GM23338 (cell line): ENCODE data around the gene GRK7. TPM values are rescaled to one million over a fixed set of nuclear protein-coding genes. Genes with fewer than 3 reads are reported as not detected.

Source experiments
- ATAC-seq: fragments of 200-7000 bp; cut with Tn5 transposase; 3 replicates; pipeline ENCODE4 v1.9.1; 2020
- DNase-seq: peaks from one replicate; pipeline ENCODE4 v3.0.0-alpha.2; 2015; ENCODE audit warnings: low spot score
- H2AFZ ChIP-seq: fragments of 200-600 bp; sonication (generic); 2 replicates; pipeline ENCODE4 v1.8.0; 2016; ENCODE audit warnings: antibody characterized with exemption, mild to moderate bottlenecking, moderate library complexity
- H3F3A ChIP-seq: fragments of 200-600 bp; sonication (generic); replicated peaks from 2 replicates; pipeline ENCODE4 v1.8.0; 2017; ENCODE audit warnings: antibody characterized with exemption, mixed run types, low read depth
- H3K27ac ChIP-seq: fragments of 200-600 bp; sonication (generic); 2 replicates; pipeline ENCODE4 v1.6.1; 2016; ENCODE audit warnings: low read depth
- H3K27me3 ChIP-seq: fragments of 200-600 bp; sonication (generic); 2 replicates; pipeline ENCODE4 v1.8.0; 2016; ENCODE audit warnings: mild to moderate bottlenecking, mixed run types, moderate library complexity; ENCODE audit not compliant: insufficient read depth
- H3K36me3 ChIP-seq: fragments of 200-600 bp; sonication (generic); 2 replicates; pipeline ENCODE4 v1.8.0; 2016; ENCODE audit warnings: mild to moderate bottlenecking; ENCODE audit not compliant: insufficient read depth
- H3K4me1 ChIP-seq: fragments of 200-600 bp; sonication (generic); 2 replicates; pipeline ENCODE4 v1.8.0; 2016; ENCODE audit warnings: mild to moderate bottlenecking, moderate library complexity; ENCODE audit not compliant: insufficient read depth
- H3K4me2 ChIP-seq: fragments of 200-600 bp; sonication (generic); 2 replicates; pipeline ENCODE4 v1.7.1; 2017; ENCODE audit warnings: mixed run types
- H3K4me3 ChIP-seq: fragments of 200-600 bp; sonication (generic); 2 replicates; pipeline ENCODE4 v1.6.1; 2016; ENCODE audit warnings: mixed run types
- H3K79me2 ChIP-seq: fragments of 200-600 bp; sonication (generic); replicated peaks from 2 replicates; pipeline ENCODE4 v1.8.0; 2017; ENCODE audit warnings: mild to moderate bottlenecking; ENCODE audit not compliant: insufficient read depth
- H3K9me2 ChIP-seq: fragments of 200-600 bp; sonication (generic); 2 replicates; pipeline ENCODE4 v1.8.0; 2017; ENCODE audit not compliant: insufficient read depth
- H4K20me1 ChIP-seq: fragments of 200-600 bp; sonication (generic); replicated peaks from 2 replicates; pipeline ENCODE4 v1.8.0; 2017; ENCODE audit warnings: mild to moderate bottlenecking; ENCODE audit not compliant: insufficient read depth
- H3K27ac Mint-ChIP-seq: 2 replicates; pipeline ENCODE4 v1.8.0; 2020; ENCODE audit warnings: inconsistent platforms, mild to moderate bottlenecking, moderate library complexity, mixed read lengths
- H3K27me3 Mint-ChIP-seq: 3 replicates; pipeline ENCODE4 v1.8.0; 2022; ENCODE audit warnings: low read depth, mild to moderate bottlenecking, moderate library complexity, mixed read lengths, inconsistent platforms; ENCODE audit not compliant: insufficient read depth, poor library complexity
- H3K36me3 Mint-ChIP-seq: 3 replicates; pipeline ENCODE4 v1.8.0; 2021; ENCODE audit warnings: low read depth, mild to moderate bottlenecking, inconsistent platforms, moderate library complexity, mixed read lengths
- H3K4me1 Mint-ChIP-seq: 3 replicates; pipeline ENCODE4 v1.8.0; 2020; ENCODE audit warnings: mild to moderate bottlenecking, inconsistent platforms, mixed read lengths
- H3K4me3 Mint-ChIP-seq: 3 replicates; pipeline ENCODE4 v1.8.0; 2021; ENCODE audit warnings: moderate library complexity, mild to moderate bottlenecking, inconsistent platforms, mixed read lengths
- H3K9me3 Mint-ChIP-seq: 3 replicates; pipeline ENCODE4 v1.8.0; 2020; ENCODE audit warnings: moderate library complexity, mild to moderate bottlenecking, inconsistent platforms, mixed read lengths
- CREB1 ChIP-seq: fragments of 250-450 bp; sonication (Bioruptor Pico); IDR thresholded peaks from 2 replicates; pipeline ENCODE4 v1.5.0; 2020; ENCODE audit warnings: low read depth, mild to moderate bottlenecking, moderate library complexity
- CTCF ChIP-seq, 2 experiments: fragments of 200-600 bp in 1 of 2; sonication (generic) in 1 of 2; conservative IDR thresholded peaks; 2 replicates each; pipeline versions ENCODE4 v1.5.1 to v1.6.1; 2016 to 2017; ENCODE audit warnings: antibody characterized with exemption in 2 of 2, low read depth in 2 of 2, mild to moderate bottlenecking in 2 of 2, moderate library complexity in 1 of 2
- ETS1 ChIP-seq: IDR thresholded peaks from 2 replicates; pipeline ENCODE4 v1.6.1; 2016; ENCODE audit warnings: antibody characterized with exemption
- EZH2 ChIP-seq: fragments of 200-600 bp; sonication (generic); IDR thresholded peaks from one replicate; pipeline ENCODE4 v1.8.0; 2017; ENCODE audit warnings: antibody characterized with exemption, mild to moderate bottlenecking, low read depth; ENCODE audit not compliant: unreplicated experiment
- EZH2phosphoT487 ChIP-seq: fragments of 200-600 bp; sonication (generic); IDR thresholded peaks from one replicate; pipeline ENCODE4 v1.8.1; 2018; ENCODE audit warnings: antibody characterized with exemption; ENCODE audit not compliant: unreplicated experiment
- JUNB ChIP-seq: IDR thresholded peaks from one replicate; pipeline ENCODE4 v1.6.1; 2016; ENCODE audit warnings: antibody characterized with exemption; ENCODE audit not compliant: unreplicated experiment
- NANOG ChIP-seq: IDR thresholded peaks from 2 replicates; pipeline ENCODE4 v1.6.1; 2016; ENCODE audit warnings: antibody characterized with exemption, borderline replicate concordance
- POLR2AphosphoS5 ChIP-seq: IDR thresholded peaks from 2 replicates; pipeline ENCODE4 v1.6.1; 2016; ENCODE audit warnings: antibody characterized with exemption, low read depth
- STAT1 ChIP-seq: IDR thresholded peaks from one replicate; pipeline ENCODE4 v1.6.1; 2016; ENCODE audit warnings: antibody characterized with exemption; ENCODE audit not compliant: unreplicated experiment
- ZNF114 ChIP-seq: fragments of 250-450 bp; sonication (Bioruptor Pico); IDR thresholded peaks from 2 replicates; pipeline ENCODE4 v1.5.0; 2020; ENCODE audit warnings: mild to moderate bottlenecking, moderate library complexity
- ZNF331 ChIP-seq: fragments of 250-450 bp; sonication (Bioruptor Pico); IDR thresholded peaks from 2 replicates; pipeline ENCODE4 v1.5.0; 2020; ENCODE audit warnings: low read depth, mild to moderate bottlenecking, moderate library complexity
- polyA plus RNA-seq: library from polyadenylated mRNA; unstranded; fragments of >200 nt; fragmentation: Nextera tagmentation; extraction: Ambion mirVana; gene quantifications from 2 replicates; pipeline ENCODE4 v1.2.1, GENCODE V29; 2016
- total RNA-seq: library from RNA; depleted of rRNA; stranded (reverse); fragments of >200 nt; shearing (Covaris generic); gene quantifications from 2 replicates; pipeline ENCODE4 v1.2.3, GENCODE V29; 2014
- TF ChIP-seq, protein P1 (sequence below): fragments of 250-450 bp; sonication (Bioruptor Pico); IDR thresholded peaks from 2 replicates; pipeline ENCODE4 v1.5.0; 2020; ENCODE audit warnings: mild to moderate bottlenecking, moderate library complexity
- TF ChIP-seq, protein P2 (sequence below): IDR thresholded peaks from one replicate; pipeline ENCODE4 v1.6.1; 2018; ENCODE audit warnings: antibody characterized with exemption; ENCODE audit not compliant: unreplicated experiment

The GRK7 gene
- total and polyA plus RNA-seq, 2 experiments from 2014 or later, result not detected

DNA sequence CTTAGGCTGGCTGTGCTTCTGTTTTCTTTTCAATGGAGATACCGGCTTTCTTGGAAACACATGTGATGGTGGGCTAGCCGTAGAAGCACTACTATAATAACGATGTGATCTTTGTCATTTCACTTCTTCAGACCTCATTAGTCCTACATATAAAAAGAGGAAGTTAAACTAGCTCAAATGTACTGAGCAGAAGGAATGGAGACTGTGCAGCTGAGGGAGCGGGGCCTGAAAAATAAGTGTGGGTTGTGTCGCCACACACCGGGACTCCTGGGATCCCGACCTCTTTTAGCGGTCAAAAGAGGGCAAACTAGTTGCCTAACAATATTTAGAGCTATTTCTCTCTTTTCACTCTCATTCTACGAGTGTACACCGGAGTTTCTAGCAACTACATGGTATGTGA is 26.1 kb upstream of the GRK7 start:
- Histone ChIP-seq H3F3A (no peaks in the 10 kb centered on the region), H3K4me1 (peaks cover 10% of the 10 kb centered on the region), H4K20me1 (peaks cover 5% of the 10 kb centered on the region; the same call in 1 of the 2 replicates), H2AFZ (peak overlapping the region; percentile 61), H3K36me3 (no peaks in the 10 kb centered on the region), H3K79me2 (peaks cover 37% of the 10 kb centered on the region), H3K27ac (no peak overlapping the region), H3K4me2 (no peak overlapping the region), H3K27me3 (no peaks in the 10 kb centered on the region), H3K9me2 (no peaks in the 10 kb centered on the region), H3K4me3 (no peak overlapping the region)
- TF ChIP-seq CREB1 (CRISPR knock-in tag) (no peak), NANOG (no peak), EZH2phosphoT487 (no peak), POLR2AphosphoS5 (no peak), CTCF (conservative IDR thresholded peaks at IDR 0.05; ENCODE audit: low read depth in 2 of 2) (no peak), ETS1 (no peak), ZNF114 (CRISPR knock-in tag) (no peak), JUNB (no peak), STAT1 (no peak), EZH2 (no peak), ZNF331 (CRISPR knock-in tag) (no peak)
- TF ChIP-seq, protein P1, sequence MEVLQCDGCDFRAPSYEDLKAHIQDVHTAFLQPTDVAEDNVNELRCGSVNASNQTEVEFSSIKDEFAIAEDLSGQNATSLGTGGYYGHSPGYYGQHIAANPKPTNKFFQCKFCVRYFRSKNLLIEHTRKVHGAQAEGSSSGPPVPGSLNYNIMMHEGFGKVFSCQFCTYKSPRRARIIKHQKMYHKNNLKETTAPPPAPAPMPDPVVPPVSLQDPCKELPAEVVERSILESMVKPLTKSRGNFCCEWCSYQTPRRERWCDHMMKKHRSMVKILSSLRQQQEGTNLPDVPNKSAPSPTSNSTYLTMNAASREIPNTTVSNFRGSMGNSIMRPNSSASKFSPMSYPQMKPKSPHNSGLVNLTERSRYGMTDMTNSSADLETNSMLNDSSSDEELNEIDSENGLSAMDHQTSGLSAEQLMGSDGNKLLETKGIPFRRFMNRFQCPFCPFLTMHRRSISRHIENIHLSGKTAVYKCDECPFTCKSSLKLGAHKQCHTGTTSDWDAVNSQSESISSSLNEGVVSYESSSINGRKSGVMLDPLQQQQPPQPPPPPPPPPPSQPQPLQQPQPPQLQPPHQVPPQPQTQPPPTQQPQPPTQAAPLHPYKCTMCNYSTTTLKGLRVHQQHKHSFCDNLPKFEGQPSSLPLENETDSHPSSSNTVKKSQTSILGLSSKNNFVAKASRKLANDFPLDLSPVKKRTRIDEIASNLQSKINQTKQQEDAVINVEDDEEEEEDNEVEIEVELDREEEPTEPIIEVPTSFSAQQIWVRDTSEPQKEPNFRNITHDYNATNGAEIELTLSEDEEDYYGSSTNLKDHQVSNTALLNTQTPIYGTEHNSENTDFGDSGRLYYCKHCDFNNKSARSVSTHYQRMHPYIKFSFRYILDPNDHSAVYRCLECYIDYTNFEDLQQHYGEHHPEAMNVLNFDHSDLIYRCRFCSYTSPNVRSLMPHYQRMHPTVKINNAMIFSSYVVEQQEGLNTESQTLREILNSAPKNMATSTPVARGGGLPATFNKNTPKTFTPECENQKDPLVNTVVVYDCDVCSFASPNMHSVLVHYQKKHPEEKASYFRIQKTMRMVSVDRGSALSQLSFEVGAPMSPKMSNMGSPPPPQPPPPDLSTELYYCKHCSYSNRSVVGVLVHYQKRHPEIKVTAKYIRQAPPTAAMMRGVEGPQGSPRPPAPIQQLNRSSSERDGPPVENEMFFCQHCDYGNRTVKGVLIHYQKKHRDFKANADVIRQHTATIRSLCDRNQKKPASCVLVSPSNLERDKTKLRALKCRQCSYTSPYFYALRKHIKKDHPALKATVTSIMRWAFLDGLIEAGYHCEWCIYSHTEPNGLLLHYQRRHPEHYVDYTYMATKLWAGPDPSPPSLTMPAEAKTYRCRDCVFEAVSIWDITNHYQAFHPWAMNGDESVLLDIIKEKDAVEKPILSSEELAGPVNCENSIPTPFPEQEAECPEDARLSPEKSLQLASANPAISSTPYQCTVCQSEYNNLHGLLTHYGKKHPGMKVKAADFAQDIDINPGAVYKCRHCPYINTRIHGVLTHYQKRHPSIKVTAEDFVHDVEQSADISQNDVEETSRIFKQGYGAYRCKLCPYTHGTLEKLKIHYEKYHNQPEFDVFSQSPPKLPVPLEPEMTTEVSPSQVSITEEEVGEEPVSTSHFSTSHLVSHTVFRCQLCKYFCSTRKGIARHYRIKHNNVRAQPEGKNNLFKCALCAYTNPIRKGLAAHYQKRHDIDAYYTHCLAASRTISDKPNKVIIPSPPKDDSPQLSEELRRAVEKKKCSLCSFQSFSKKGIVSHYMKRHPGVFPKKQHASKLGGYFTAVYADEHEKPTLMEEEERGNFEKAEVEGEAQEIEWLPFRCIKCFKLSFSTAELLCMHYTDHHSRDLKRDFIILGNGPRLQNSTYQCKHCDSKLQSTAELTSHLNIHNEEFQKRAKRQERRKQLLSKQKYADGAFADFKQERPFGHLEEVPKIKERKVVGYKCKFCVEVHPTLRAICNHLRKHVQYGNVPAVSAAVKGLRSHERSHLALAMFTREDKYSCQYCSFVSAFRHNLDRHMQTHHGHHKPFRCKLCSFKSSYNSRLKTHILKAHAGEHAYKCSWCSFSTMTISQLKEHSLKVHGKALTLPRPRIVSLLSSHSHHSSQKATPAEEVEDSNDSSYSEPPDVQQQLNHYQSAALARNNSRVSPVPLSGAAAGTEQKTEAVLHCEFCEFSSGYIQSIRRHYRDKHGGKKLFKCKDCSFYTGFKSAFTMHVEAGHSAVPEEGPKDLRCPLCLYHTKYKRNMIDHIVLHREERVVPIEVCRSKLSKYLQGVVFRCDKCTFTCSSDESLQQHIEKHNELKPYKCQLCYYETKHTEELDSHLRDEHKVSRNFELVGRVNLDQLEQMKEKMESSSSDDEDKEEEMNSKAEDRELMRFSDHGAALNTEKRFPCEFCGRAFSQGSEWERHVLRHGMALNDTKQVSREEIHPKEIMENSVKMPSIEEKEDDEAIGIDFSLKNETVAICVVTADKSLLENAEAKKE (CRISPR knock-in tag), result no peak
- TF ChIP-seq, protein P2, sequence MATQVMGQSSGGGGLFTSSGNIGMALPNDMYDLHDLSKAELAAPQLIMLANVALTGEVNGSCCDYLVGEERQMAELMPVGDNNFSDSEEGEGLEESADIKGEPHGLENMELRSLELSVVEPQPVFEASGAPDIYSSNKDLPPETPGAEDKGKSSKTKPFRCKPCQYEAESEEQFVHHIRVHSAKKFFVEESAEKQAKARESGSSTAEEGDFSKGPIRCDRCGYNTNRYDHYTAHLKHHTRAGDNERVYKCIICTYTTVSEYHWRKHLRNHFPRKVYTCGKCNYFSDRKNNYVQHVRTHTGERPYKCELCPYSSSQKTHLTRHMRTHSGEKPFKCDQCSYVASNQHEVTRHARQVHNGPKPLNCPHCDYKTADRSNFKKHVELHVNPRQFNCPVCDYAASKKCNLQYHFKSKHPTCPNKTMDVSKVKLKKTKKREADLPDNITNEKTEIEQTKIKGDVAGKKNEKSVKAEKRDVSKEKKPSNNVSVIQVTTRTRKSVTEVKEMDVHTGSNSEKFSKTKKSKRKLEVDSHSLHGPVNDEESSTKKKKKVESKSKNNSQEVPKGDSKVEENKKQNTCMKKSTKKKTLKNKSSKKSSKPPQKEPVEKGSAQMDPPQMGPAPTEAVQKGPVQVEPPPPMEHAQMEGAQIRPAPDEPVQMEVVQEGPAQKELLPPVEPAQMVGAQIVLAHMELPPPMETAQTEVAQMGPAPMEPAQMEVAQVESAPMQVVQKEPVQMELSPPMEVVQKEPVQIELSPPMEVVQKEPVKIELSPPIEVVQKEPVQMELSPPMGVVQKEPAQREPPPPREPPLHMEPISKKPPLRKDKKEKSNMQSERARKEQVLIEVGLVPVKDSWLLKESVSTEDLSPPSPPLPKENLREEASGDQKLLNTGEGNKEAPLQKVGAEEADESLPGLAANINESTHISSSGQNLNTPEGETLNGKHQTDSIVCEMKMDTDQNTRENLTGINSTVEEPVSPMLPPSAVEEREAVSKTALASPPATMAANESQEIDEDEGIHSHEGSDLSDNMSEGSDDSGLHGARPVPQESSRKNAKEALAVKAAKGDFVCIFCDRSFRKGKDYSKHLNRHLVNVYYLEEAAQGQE, result no peak
- peaks cover 5% of the 10 kb centered on the region for H3K36me3 Mint-ChIP-seq
- DNase-seq (no peak), ATAC-seq (no peak)
- no peaks in the 10 kb centered on the region for H3K9me3 Mint-ChIP-seq
- H3K4me3 Mint-ChIP-seq, result no peak overlapping the region
- H3K27me3 Mint-ChIP-seq, result peaks cover 13% of the 10 kb centered on the region
- H3K27ac Mint-ChIP-seq, result no peak overlapping the region
- peaks cover 12% of the 10 kb centered on the region for H3K4me1 Mint-ChIP-seq
